Upper lobe of left lung (tissue), 4 donors: Measurements from ENCODE around the gene ELANE.

Source experiments
- CTCF ChIP-seq, 6 experiments: fragments of 450-650 bp in 4 of 6; fragments of 200-600 bp in 2 of 6; sonication (generic) in 2 of 6; IDR thresholded peaks; one replicate each; pipeline ENCODE4 v1.5.1; 2016 to 2019; ENCODE audit warnings: antibody characterized with exemption in 6 of 6
- EP300 ChIP-seq, 4 donors: sonication (generic); formaldehyde crosslinking; IDR thresholded peaks; one replicate each; pipeline ENCODE4 v1.5.1; 2017; ENCODE audit warnings: antibody characterized with exemption in 4 of 4, control low read depth in 2 of 4

- TF ChIP-seq CTCF (IDR thresholded peaks at IDR 0.05) = peak in 1 of 6 experiments; percentile 9
- TF ChIP-seq EP300 (IDR thresholded peaks at IDR 0.05) = no peak
Observed at GRCh38 chr19:862581-863314, 10.6 kb downstream of the ELANE start.
